HG02759 (cell line): ENCODE results near the gene ARHGEF26.

Experiments used
- ATAC-seq: cut with Tn5 transposase; IDR thresholded peaks from one replicate; pipeline ENCODE4 v1.9.1; 2021; ENCODE audit warnings: mild to moderate bottlenecking, moderate library complexity; ENCODE audit not compliant: unreplicated experiment

ARHGEF26 gene

GRCh38 chr3:154148541-154148940 is 27.4 kb downstream of the ARHGEF26 start:
- no peak for ATAC-seq

GRCh38 chr3:154149286-154149685 is 28.1 kb downstream of the ARHGEF26 start:
- no peak for ATAC-seq

DNA sequence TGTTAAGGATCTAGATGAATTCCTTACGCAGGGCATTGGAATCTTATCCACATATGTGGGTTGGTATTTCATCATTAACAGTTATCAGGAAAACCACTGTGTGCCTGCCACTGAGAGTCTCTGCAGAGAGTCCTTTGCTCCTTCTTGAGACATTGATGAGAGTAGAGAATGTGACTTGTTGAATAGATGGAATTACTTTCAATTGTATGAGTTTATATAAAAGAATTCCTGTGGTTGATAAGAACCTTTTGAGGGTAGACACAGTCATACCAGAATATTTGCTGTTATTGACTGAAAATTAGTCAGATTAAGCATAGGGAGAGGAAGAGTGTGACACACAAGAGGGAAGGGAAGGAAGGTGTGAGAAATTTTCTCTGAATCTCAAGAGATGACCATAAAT is 30.8 kb downstream of the ARHGEF26 start:
- ATAC-seq = no peak

- no peak for ATAC-seq
Observed at GRCh38 chr3:154152741-154153140, 31.6 kb downstream of the ARHGEF26 start.

DNA sequence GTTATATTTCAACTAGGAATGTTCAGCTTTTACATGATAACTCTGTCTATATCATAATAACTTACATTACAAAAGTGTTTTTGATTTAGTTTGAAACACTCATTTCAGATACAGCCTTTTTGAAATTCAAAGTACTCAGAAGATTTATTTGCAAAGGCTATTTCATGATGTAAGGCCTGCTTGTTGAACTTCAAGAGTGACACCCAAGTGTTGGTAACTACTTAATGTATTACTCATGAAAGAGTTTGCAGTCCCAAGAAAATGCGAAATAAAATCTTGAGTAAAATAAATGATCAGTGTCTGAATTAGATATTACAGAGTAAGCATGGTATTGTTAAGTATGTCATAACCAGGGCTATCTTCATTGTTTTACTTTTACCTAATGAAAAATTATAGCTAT is 35.3 kb downstream of the ARHGEF26 start:
- no peak for ATAC-seq

GRCh38 chr3:154161806-154162205 is 40.6 kb downstream of the ARHGEF26 start:
- ATAC-seq = no peak

DNA sequence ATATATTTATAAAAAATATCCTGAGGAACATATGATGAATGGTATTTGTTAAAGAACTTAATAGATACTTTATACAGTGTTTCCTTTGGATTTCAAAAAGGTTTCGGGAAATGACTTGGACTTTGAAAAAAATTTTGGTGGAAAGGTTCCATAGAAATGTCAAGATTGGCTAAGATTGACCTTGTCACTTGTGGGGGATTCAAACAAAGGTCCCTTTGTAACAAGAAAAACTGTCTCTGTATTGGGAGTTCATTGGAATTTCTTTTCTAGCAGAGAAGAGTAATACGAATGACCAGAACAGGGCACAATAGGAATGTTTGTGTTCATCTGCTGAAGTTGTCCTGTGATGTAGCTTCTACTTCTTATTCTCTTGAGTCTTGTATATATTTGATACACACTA is 43.2 kb downstream of the ARHGEF26 start:
- ATAC-seq = no peak

GRCh38 chr3:154168998-154169795 is 48.0 kb downstream of the ARHGEF26 start:
- ATAC-seq = no peak

DNA sequence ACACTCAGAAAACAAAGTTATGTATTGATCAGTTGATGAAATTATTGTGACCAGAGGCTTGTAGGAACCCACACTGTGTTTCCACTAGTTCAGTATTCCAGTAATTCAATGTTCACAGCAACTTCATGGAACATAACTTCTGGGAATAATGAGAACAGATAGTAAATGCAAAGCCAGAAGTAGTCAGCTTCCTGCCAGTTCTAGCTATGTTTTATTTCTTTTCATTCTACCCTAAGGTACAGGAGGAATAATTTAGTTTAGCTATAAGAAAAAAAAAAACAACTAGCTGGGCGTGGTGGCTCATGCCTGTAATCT is 48.6 kb downstream of the ARHGEF26 start:
- ATAC-seq = no peak

- no peak for ATAC-seq
Observed at GRCh38 chr3:154170300-154170699, 49.1 kb downstream of the ARHGEF26 start.

DNA sequence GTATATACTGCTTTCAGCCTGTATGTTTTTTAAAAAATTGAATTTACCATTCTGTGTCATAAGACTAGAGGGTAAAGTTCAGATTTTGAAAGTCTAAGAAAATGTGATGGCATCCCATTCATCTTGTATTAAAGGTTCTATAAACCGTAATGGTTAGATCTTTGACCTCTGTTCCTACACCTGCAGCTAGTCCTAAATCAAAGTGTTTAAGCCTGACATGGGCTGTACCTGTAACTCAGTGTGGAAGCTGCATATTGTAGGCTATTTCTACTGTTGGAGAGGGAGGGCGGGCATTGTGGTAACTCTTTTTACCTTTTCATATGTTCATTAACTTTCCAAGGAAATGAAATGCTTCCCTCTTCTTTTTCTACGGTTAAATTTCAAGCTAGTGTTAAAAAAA is 53.9 kb downstream of the ARHGEF26 start:
- ATAC-seq = no peak

- ATAC-seq = no peak
Observed at GRCh38 chr3:154176036-154176435, 54.8 kb downstream of the ARHGEF26 start.

DNA sequence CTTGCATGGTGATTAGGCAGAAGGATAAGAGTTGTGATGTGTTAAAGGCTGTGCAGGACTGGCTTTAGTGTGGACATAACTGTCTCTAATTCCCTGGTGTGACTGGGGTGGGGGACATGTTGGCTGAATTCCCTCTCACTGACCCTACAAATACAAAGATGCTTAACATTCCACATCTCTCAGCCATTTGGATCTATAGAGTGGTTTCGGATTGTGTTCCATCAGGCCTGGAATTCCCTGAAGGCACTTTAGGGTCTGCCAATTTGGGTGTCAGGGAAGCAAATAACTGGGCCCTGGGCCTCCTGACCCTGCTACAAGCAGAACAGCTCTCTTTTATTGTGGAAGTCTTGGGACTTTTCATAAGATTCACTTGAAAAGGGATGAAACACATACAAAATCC is 56.2 kb downstream of the ARHGEF26 start:
- no peak for ATAC-seq

- no peak for ATAC-seq
Observed at GRCh38 chr3:154178172-154178571, 57.0 kb downstream of the ARHGEF26 start.

DNA sequence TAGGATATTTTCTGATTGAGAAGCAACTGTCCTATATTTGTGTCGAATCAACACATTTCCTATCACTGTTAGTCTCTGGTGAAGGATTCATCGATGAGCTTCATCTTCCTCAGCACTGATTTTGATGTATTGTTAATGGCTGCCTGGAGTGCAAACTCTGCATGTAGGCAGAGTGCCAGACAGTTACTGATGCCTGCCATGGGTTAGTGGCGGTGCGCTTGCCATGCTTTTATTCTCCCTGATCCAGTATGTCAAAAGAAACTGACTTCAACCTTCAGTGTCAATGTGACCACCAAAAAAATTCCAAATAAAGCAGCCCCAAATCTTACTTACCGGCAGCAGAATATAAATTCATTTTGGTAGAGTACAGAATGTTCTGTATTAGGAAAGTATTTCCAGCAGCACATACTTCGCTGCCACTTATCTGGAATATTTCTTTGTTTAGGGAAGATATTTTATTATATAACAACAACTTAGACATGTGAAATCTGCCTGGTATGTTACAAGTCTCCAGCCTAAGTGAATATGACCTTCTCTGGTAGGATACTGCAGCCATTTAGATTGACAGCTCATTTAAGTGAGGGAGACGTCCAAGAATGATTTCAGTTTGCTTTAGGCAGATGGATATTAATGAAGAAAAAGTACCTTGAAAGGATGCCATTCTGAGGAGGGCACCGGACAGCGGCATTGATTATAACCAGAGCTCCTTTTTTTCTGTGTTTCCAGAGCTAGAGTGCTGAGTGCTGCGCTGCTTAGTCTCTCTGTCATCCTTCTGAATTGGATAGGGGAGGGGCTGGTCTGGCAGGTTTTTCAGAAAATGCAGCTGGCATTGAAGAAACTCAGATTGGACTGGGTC is 59.9 kb downstream of the ARHGEF26 start:
- ATAC-seq = no peak

DNA sequence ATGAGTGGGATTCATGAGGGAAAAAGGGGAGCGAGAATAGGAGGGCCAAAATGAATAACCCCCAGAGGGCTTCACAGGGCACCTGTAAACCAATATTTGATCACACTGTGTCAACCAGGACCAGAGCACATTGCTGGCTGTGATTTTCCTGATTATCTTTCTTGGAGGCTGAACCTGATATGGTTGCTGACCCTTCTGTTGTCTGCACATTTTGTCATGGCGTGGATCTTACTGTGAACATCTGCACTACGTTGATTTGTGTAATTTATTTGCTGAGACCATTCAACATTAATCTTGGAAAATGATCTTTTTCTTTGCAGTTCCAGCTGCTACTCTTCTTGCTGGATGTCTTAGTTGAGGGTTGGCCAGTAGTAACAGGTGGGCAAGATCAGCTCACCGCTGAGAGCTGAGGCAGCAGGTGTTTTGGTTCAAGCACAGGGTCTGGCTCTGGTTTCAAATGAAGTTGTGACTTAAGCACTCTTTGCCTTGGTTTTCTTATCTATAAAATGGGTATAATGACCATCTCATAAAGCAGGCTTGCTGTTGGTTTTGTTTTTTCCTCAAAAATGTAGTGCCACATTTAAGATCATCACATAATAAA is 61.2 kb downstream of the ARHGEF26 start:
- ATAC-seq = no peak

DNA sequence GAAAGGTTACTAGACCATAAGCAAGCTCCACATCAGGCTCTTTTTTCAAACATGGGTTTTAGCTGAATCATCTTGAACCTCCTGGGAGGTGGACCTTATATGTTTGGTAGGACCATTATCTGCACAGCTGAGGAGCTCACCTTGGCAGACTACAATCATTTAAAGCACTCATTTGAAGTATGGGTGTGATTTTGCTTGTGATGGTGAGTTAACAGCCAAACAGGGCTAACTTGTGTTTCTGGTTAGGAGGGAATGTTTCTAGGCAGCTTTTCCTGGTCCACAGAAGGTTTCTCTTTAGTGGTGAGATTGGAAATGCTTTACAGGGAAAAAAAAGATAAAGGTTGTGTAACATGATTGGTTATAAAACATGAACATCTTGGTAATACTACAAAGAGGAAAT is 61.8 kb downstream of the ARHGEF26 start:
- ATAC-seq = no peak

DNA sequence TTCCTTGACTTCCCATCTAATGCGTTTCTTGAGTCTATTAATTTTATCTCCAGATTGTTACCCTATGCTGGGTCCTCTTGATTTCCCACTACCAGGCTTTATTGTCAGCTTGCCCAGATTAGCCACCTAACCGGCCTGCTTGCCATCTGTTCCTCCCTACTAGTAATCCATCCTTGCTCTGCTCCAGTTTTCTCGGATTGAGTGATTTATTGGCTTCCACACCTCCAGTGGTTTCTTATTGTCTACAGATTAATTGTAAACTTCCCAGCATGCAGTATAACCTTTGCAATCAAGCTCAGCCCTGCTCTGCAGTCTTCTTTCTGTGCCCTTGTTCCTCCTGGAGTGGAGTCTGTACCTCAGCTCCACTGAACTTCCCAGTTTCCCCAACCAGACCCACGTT is 63.4 kb downstream of the ARHGEF26 start:
- no peak for ATAC-seq

DNA sequence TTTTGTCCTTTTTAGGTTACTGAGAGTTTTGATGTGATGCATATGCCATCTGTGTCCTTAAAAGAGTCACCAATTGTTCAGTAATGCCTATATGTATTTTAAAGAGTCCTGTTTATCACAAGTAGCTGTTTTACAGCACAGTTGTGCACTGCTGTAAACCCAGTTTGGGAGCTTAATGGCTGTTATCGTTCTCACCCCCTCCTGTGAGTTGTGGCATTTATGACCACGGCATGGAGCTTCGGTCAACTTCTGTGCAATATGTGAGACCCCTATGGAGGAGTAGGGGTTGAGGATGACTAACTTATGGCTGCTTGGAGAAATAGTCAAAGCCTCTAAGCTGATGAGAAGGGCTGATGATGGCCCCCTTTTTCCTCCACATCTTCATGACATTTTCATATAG is 67.2 kb downstream of the ARHGEF26 start:
- ATAC-seq = no peak

DNA sequence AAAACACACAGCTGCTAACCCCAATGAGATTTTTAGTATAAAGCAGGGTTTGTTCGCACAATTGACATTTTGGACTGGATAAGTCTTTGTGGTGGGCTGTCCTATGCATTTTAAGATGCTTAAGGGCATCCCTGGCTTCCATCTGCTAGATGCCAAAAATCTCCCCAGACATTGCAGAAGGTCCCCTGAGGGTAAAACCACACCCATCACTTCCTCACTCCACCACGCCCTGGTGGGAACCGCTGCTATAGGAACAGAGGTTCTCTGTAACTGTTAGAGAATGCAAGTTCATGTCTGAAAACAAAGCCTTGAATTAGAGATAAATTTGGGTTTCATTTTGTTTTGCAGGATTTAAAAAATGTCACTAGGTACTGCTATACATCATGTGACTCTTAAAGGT is 67.7 kb downstream of the ARHGEF26 start:
- ATAC-seq = no peak

DNA sequence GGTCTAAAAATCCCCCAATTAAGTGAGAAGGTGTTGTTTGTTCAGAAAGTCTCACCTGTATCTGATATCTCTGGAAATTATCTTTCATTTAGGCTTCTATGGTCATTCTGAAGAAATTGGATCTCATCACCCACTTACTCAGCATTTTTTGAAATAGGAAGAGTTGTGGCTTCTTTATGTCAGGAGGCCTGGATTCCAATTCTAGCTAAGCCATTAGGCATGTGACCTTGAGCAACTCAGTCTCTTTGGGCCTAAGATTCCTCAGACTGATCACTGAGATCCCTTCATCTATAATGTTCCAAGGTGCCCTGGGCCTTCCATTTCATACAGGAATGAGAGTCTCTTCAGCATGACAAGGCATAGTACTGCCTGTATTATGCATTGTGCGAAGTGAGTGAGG is 70.3 kb downstream of the ARHGEF26 start:
- no peak for ATAC-seq

GRCh38 chr3:154192225-154192624 is 71.0 kb downstream of the ARHGEF26 start:
- ATAC-seq = no peak
